ENCODE measurements around the gene CLEC12A. TPM values are rescaled to one million over a fixed set of nuclear protein-coding genes. Genes with fewer than 3 reads are reported as not detected.

CLEC12A gene
- total and polyA plus RNA-seq, 2 of the 4 experiments (the other 2 are of a cell fraction), result not detected

GRCh38 chr12:9932270-9932669 lies 38.9 kb upstream of the CLEC12A start, which contains the start of gene CLEC2A:
Gene CLEC2A (minus strand): TSS chr12:9932370. CDS start chr12:9932329, 41 bp downstream.
- H2AK5ac ChIP-seq (ENCODE audit: low read depth, low read length), result no peak within 1 kb of the TSS
- no peak within 1 kb of the TSS for H3K9ac ChIP-seq (ENCODE audit: low read depth, low read length)
- H3K27ac ChIP-seq (ENCODE audit: insufficient read depth, low read length), result no peak within 1 kb of the TSS
- no peak for ATAC-seq (ENCODE audit: low read depth)
- H3K18ac ChIP-seq (ENCODE audit: low read depth, low read length), result no peak within 1 kb of the TSS
- H2BK20ac ChIP-seq (ENCODE audit: low read depth, low read length), result no peak within 1 kb of the TSS
- H2BK120ac ChIP-seq (ENCODE audit: low read depth, low read length), result no peak within 1 kb of the TSS
- H3K27me3 ChIP-seq (ENCODE audit: control insufficient read depth, insufficient read depth, low read length), result peaks cover 3% of the 10 kb centered on the region
- no peak within 1 kb of the TSS for H4K5ac ChIP-seq (ENCODE audit: low read depth, low read length)
- H2AFZ ChIP-seq (replicated peaks; ENCODE audit: low read length, poor library complexity), result no peak within 1 kb of the TSS
- H3K14ac ChIP-seq (replicated peaks; ENCODE audit: low read depth, low read length), result no peak within 1 kb of the TSS
- H2BK5ac ChIP-seq (ENCODE audit: low read depth, low read length, poor library complexity, severe bottlenecking), result no peak within 1 kb of the TSS
- H3K23ac ChIP-seq (ENCODE audit: low read depth, low read length), result no peak within 1 kb of the TSS
- ChIA-PET POLR2A (ENCODE audit: unreplicated experiment) (no interaction called here), CTCF (interaction anchor here (1.3 kb wide), 1 partner anchor 142 kb away, joined by 3 read pairs; no protein-coding TSS in a partner anchor)
- no peaks in the 10 kb centered on the region for H3K36me3 ChIP-seq (ENCODE audit: control insufficient read depth, insufficient read depth, low read length)
- H3K9me1 ChIP-seq (ENCODE audit: insufficient read depth, low read length), result no peaks in the 10 kb centered on the region
- in situ Hi-C loops (cut with MboI; ENCODE audit: low sequenced_read_pairs) (no loop called here), intact Hi-C loops (cut with micrococcal nuclease) (no loop called here), dilution Hi-C loops (cut with HindIII; ENCODE audit: low sequenced_read_pairs, unreplicated experiment) (no loop called here)
- H3K4me1 ChIP-seq (ENCODE audit: control insufficient read depth, insufficient read depth, low read length), result no peaks in the 10 kb centered on the region
- no TSS peak for BruUV-seq (replicated peaks)
- no peaks in the 10 kb centered on the region for H3K79me1 ChIP-seq (ENCODE audit: low read depth in 1 of 2, low read length in 2 of 2)
- H2BK15ac ChIP-seq (ENCODE audit: low read depth, low read length), result no peak within 1 kb of the TSS
- H4K8ac ChIP-seq (ENCODE audit: low read depth in 2 of 2, low read length in 2 of 2), result no peak within 1 kb of the TSS
- 60% methylated on average over 1 of the region's 6 CpGs; no CpG with 5 or more reads in 1 of the 2 experiments for WGBS, 2 experiments (ENCODE audit: extremely low coverage in 2 of 2, insufficient read length in 1 of 2)
- no peak within 1 kb of the TSS for H3K4me2 ChIP-seq (ENCODE audit: low read depth, low read length)
- H4K91ac ChIP-seq (ENCODE audit: insufficient read depth, low read depth, low read length), result no peak within 1 kb of the TSS
- H3K4ac ChIP-seq (ENCODE audit: low read depth, low read length), result no peak within 1 kb of the TSS
- H2AK9ac ChIP-seq (replicated peaks; ENCODE audit: low read depth, low read length, poor library complexity), result no peak within 1 kb of the TSS
- H3K56ac ChIP-seq (ENCODE audit: extremely low read depth, insufficient read depth, low read length), result no peak within 1 kb of the TSS
- no peak within 1 kb of the TSS for H3K4me3 ChIP-seq (ENCODE audit: insufficient read depth, low read depth, low read length)
- no peak for TF ChIP-seq SMC3 (IDR thresholded peaks at IDR 0.05; ENCODE audit: low read depth, low read length)
- H3K9me3 ChIP-seq (ENCODE audit: control insufficient read depth, insufficient read depth, low read length), result no peaks in the 10 kb centered on the region
- no peaks in the 10 kb centered on the region for H4K20me1 ChIP-seq (ENCODE audit: insufficient read depth, low read length)
- no peak for DNase-seq

Data from IMR-90 (cell line).